Activated T-cell treated with anti-CD3 and anti-CD28 coated beads, Interleukin-2, amount 50 U/mL, for 4 hours (primary cell): ENCODE data around the gene CDON. TPM values are rescaled to one million over a fixed set of nuclear protein-coding genes. Genes with fewer than 3 reads are reported as not detected.

Source experiments
- ATAC-seq, 2 donors: fragments of 200-7000 bp; cut with Tn5 transposase; one replicate each; pipeline ENCODE4 v1.10.0; 2021
- DNase-seq: peaks from one replicate; pipeline ENCODE4 v3.0.0-alpha.2; 2020
- H3K27me3 Mint-ChIP-seq: one replicate; pipeline ENCODE4 v1.8.0; 2021; ENCODE audit warnings: low read depth, mixed read lengths
- H3K36me3 Mint-ChIP-seq: one replicate; pipeline ENCODE4 v1.8.0; 2022; ENCODE audit warnings: mixed read lengths; ENCODE audit not compliant: insufficient read depth
- H3K4me1 Mint-ChIP-seq: one replicate; pipeline ENCODE4 v1.8.0; 2021; ENCODE audit warnings: low read depth, mixed read lengths
- H3K4me3 Mint-ChIP-seq: one replicate; pipeline ENCODE4 v1.8.0; 2021; ENCODE audit warnings: mild to moderate bottlenecking, moderate library complexity, mixed read lengths
- H3K9me3 Mint-ChIP-seq: one replicate; pipeline ENCODE4 v1.8.0; 2021; ENCODE audit warnings: mixed read lengths
- total RNA-seq, 3 donors: library from RNA; stranded (reverse); gene quantifications; one replicate each; pipeline ENCODE4 v1.2.1, GENCODE V29; 2021

CDON gene
- total RNA-seq, 3 donors from 2014 or later = 3.3 to 5.1 (median 3.9) TPM

DNA sequence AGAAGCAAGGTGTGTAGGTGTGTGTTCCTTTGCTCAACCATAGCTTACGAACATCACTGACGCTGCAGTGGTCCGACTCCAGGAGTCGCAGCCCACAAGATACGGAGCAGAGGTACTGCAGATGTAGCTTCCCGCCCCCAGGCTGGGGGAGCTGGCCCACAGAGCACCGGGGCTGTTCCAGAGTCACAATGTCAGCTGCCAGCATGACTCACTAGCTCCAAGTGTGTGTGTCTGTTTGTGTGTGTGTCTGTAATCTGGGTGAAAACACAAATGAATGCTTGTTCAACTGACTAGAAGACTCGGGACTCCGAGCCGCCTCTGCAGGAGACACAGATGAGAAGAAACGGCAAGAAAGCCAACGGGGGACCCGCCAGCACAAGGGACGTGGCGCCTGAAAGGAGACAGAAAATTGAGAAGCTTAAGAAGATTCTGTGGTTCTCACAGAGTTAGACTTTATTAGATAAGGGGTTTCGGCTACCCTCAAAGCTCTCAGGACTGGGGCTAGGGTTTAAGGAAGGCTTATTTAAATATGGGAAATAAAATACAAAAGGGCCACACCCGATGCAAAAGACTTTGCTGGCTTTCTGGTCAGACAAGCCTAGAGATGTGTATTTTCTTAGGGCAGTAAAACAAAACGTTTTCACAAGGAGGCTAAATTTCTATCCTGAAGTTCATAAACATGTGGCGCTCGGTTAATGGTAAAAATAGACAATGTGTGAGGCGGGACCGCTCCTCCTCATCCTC lies 106.1 kb downstream of the CDON start:
- no peak for DNase-seq
- Mint-ChIP-seq H3K27me3 (no peaks in the 10 kb centered on the region), H3K4me3 (no peak overlapping the region), H3K9me3 (no peaks in the 10 kb centered on the region), H3K4me1 (peaks cover 4% of the 10 kb centered on the region), H3K36me3 (no peaks in the 10 kb centered on the region)
- no peak for ATAC-seq

DNA sequence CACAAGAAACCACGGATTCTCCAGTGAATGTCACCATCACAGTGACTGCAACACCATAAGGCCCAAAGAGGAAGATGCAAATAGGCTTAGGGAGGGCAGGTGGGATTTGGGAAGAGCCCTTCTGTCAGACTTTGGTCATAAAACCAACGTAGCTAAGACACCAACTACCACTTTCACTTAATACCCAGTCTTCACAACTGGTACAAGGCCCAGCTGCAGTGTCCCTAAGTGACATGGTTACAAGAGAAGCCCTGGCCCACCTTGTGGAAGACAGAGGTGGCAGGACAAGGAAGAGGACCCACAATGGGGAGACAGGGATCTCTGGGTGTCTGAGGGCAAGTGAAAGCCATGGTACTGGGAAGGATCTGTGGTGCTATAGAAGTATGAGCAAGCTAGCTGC lies 106.8 kb downstream of the CDON start:
- DNase-seq (no peak), ATAC-seq (no peak)
- peaks cover 4% of the 10 kb centered on the region for H3K4me1 Mint-ChIP-seq
- H3K36me3 Mint-ChIP-seq = no peaks in the 10 kb centered on the region
- H3K27me3 Mint-ChIP-seq = peaks cover 3% of the 10 kb centered on the region
- H3K9me3 Mint-ChIP-seq = no peaks in the 10 kb centered on the region
- H3K4me3 Mint-ChIP-seq = no peak overlapping the region

DNA sequence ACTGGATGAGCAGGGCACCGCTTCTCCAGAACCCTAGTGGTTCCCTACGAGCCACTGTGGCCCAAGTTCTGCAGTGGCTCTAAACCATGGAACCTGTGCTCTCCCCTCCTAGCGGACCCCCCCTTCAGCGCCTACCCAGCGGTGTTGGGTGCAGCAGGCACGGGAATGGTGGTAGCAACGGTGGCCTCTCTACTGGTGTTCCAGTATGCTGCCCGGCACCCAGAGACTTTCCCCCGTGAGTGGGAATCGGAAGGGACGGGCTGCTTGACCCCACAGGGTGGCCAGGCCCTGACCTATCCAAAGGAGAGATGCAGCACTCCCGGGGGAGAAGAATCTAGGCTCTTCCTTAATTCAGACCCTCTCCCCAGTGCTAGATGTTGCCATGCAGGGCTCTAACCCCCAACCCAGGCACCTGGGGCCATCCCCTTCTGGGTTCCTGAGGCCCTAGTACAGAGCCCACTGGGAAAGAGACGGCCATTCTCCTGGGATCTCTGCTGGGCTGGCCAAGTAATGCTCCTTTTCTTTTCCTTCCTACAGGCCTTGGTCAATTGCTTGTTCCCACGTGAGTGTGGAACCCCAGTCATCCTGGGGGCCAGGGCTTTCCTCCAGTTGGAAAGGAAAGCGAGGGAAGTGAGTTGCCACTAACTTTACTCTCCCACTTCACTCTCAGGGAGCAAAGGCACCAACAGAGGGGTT lies 107.6 kb downstream of the CDON start:
- ATAC-seq = no peak
- no peak for DNase-seq
- Mint-ChIP-seq H3K36me3 (no peaks in the 10 kb centered on the region), H3K4me3 (no peak overlapping the region), H3K27me3 (peaks cover 6% of the 10 kb centered on the region), H3K4me1 (peaks cover 4% of the 10 kb centered on the region), H3K9me3 (no peaks in the 10 kb centered on the region)

DNA sequence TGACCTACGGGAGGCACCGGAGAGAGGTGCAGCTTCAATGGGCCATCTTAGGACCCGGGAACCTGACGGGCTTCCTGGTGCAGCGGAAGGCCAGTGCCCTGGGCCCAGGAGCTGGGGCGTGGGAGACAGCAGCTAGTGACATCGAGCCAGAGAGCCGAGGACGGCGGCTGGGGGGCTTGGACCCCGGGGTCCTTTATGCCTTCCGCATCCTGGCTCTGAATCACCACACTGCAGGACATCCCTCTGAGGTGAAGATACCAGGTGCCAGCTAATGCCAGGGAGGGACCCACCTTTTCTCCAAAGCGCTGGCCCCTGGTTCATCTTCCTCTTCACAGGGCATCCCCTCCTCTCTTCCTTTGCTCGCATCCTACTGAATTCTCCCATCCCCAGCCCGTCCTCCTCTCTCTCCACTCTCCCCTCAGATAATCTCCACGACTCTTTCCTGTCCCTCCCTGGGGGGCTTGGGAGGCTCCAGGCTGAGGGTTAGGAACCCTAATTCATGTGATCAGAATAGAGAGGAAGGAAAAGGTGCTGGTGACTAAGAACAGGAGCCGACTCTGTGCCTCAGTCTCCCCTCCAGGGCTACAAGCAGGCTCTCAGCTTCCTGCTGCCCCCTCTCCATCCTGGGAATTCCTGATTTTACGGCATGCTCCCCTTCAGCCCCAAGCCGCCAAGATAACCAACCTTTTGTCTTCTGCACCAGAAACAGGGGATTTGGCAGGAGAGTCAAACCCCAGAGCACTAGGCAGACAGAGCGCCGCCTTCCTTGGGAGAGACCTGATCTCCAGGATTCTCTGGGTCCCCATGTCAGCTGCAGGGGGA lies 108.3 kb downstream of the CDON start:
- Mint-ChIP-seq H3K4me1 (peaks cover 4% of the 10 kb centered on the region), H3K4me3 (no peak overlapping the region), H3K9me3 (no peaks in the 10 kb centered on the region), H3K36me3 (no peaks in the 10 kb centered on the region), H3K27me3 (peaks cover 7% of the 10 kb centered on the region)
- no peak for ATAC-seq
- no peak for DNase-seq

DNA sequence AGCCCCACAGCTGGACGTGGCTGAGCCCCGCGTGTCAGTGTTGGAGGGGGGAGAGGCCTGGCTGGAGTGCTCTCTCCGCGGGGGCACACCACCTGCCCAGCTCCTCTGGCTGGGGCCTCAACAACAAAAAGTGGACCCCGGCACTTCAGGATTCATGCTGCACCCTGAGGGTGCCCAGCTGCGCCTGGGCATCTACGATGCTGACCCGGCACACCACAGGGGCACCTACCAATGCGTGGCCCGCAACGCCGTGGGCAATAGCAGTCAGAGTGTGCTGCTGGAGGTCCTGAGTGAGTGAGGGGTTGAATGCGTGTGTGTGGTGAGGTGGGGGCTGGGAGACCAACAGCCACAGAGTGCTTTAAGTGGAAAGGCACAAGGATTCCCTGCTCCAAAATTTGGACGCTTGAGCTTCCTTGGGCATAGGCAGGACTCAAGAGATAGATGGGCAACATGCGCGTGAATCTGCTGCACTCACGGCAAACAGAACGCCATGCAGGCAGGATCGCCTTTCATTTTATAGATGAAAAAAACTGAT lies 109.2 kb downstream of the CDON start:
- no peaks in the 10 kb centered on the region for H3K36me3 Mint-ChIP-seq
- peaks cover 4% of the 10 kb centered on the region for H3K4me1 Mint-ChIP-seq
- H3K4me3 Mint-ChIP-seq = no peak overlapping the region
- no peak for DNase-seq
- ATAC-seq = no peak
- H3K27me3 Mint-ChIP-seq = peaks cover 10% of the 10 kb centered on the region
- no peaks in the 10 kb centered on the region for H3K9me3 Mint-ChIP-seq

DNA sequence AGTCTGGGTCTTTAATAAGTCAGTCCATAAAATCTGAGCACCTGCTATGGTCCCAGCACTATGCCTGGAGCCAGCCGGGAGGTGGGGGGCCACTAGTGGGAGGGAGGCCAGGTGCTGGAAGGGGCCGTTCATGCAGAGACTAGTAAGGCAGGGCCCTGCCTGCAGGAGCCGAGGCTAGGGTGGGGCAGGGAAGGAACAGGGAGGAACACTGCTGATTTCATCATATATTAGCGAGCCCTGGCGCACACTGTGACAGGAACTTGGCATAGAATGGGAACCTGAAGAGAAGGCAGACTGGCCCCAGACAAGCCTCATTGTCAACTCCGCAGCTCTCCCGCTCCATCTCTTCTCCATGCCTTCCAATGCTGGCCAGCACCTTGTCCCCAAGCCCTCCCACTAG lies 109.7 kb downstream of the CDON start:
- H3K9me3 Mint-ChIP-seq = no peaks in the 10 kb centered on the region
- DNase-seq (no peak), ATAC-seq (no peak)
- peaks cover 10% of the 10 kb centered on the region for H3K27me3 Mint-ChIP-seq
- no peaks in the 10 kb centered on the region for H3K36me3 Mint-ChIP-seq
- H3K4me3 Mint-ChIP-seq = no peak overlapping the region
- peaks cover 4% of the 10 kb centered on the region for H3K4me1 Mint-ChIP-seq

DNA sequence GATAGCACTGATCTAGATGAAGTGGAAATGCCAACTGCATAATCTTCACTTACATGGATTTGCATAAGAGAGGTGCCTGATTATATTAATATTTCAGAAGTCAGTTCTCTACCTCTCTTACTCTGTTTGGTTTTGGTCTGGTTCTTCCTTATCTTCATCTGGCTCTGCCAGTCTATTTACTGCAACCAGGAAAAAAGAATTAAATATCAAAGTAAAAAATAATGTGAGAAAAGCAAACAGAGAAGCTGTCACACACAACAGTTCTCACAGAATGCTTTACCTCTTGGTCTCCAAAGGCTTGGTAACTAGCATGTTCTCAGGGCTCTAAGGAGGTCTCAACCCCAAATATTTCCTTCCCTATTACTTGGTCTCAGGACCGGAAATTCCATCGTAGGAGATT lies 110.1 kb downstream of the CDON start:
- Mint-ChIP-seq H3K9me3 (no peaks in the 10 kb centered on the region), H3K4me1 (peaks cover under 1% of the 10 kb centered on the region), H3K36me3 (no peaks in the 10 kb centered on the region), H3K4me3 (no peak overlapping the region), H3K27me3 (peaks cover 10% of the 10 kb centered on the region)
- ATAC-seq = no peak
- no peak for DNase-seq

DNA sequence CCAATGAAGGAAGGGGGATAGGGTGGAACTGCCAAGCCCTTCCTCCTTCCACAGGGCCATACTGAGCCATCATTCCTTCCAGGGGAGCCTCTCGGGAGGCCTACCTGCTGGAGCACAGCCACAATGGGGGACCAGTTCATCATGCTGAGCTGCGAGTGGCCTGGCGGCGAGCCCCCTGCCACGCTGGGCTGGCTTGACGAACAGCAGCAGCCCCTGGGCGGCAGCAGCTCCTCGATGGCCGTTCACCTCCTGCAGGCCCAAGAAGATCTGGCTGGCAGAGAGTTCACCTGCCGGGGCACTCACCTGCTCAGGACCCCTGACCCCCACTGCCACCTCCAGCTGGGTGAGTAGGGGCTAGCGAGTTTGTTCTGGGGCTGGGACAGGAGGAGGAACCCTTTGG lies 110.9 kb downstream of the CDON start:
- DNase-seq = no peak
- Mint-ChIP-seq H3K4me3 (no peak overlapping the region), H3K4me1 (no peaks in the 10 kb centered on the region), H3K27me3 (peaks cover 10% of the 10 kb centered on the region), H3K36me3 (no peaks in the 10 kb centered on the region), H3K9me3 (no peaks in the 10 kb centered on the region)
- ATAC-seq = no peak

DNA sequence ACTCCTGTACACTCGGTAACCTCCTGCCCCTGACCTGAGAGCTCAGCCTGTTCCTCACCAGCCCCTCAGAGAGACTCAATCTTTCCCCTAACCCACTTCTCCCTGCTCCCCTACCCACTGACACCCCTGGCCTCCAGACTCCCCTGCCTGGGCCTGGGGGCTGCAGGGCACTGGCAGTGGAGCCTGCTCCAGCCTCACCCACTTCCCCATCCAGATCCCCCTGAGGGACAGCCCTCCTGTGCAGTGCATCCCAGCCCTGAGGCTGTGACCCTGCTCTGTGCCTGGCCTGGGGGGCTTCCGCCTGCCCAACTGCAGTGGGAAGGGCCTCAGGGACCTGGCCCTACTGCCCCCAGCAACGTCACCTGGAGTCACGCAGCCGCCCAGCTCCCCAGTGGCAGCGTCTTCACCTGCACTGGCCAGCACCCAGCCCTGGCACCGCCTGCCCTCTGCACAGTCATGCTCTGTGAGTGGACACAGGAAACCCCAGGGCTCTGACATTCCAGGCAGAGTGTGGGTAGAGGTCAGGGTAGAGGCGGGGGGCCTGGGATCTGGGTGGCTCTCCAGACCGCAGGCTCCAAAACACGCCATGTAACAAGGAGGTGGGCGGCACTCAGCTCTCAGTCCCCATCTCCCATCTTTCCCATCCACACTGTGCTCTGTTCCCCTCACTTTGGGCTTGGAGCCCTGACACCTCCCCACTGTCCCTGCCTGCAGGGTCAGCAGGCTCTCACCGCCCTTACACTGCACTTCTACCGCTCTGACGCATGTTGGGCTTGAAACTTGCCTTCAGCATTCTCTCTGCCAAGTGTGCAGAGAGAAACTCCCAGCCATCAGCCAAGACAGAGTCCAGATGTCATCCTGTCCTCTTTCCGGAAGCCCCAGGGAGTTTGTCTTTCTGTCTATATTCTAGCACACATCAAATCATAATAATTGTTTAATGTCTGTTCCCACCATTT lies 111.7 kb downstream of the CDON start:
- Mint-ChIP-seq H3K4me3 (no peak overlapping the region), H3K36me3 (no peaks in the 10 kb centered on the region), H3K27me3 (peaks cover 10% of the 10 kb centered on the region), H3K4me1 (no peaks in the 10 kb centered on the region), H3K9me3 (no peaks in the 10 kb centered on the region)
- ATAC-seq = no peak
- DNase-seq = no peak

DNA sequence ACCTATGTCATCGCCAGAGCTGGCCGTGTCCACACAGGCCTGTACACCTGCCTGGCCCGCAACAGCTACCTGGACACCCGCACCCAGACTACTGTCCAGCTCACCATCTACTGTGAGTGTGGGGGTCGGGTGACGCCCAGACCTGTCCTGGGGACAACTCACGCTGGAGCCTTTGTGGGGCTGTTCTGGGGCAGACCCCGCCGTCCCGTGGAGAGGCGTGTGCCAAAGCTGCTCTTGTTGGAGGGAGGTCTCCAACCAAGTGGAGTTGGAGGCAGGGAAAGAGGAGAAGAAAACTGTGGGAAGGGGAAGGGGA lies 112.5 kb downstream of the CDON start:
- no peak for DNase-seq
- Mint-ChIP-seq H3K4me3 (no peak overlapping the region), H3K36me3 (no peaks in the 10 kb centered on the region), H3K4me1 (no peaks in the 10 kb centered on the region), H3K9me3 (no peaks in the 10 kb centered on the region), H3K27me3 (peaks cover 10% of the 10 kb centered on the region)
- no peak for ATAC-seq

DNA sequence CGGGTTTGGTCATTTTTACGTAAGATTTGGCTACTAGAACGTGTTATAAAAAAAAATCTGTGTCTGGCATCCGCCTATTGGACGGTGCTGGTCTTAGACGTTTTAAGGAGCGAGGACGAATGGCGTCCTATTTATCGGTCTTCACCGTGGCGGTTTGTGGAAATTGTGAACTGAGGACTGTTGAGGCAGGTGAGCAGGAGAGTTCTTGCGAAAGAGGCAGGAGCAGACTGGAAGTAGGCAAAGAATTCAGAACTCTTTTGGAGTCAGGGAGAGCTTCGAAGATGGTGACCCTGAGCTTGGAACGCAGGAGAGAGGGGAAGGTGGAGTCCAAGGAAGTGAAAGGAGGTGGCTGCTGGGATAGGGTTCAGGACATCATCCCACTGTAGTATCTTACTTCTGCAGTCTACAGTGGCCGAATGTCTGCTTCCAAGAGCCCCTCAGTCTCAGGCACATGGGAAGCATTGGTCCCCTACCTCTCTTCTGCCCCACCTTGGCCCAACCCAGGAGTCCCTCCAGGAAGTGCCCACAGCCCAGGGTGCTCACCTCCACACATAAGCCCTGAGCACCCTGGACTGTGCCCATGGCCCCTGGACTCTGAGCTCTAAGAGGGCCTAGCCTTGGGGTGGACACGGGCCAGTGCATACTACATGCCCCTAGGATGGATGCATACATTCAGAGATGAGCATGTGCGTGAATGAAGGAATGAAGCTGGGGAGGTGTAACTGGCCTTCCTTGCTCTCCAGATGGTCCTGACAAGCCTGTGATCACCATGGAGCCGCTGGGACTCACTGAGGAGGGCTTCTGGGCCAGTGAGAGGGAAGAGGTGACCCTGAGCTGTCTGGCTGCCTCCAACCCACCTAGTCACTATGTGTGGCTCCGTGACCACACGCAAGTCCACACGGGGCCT lies 113.1 kb downstream of the CDON start:
- no peaks in the 10 kb centered on the region for H3K9me3 Mint-ChIP-seq
- H3K36me3 Mint-ChIP-seq = no peaks in the 10 kb centered on the region
- H3K4me3 Mint-ChIP-seq = no peak overlapping the region
- H3K4me1 Mint-ChIP-seq = no peaks in the 10 kb centered on the region
- ATAC-seq (no peak), DNase-seq (no peak)
- peaks cover 10% of the 10 kb centered on the region for H3K27me3 Mint-ChIP-seq

DNA sequence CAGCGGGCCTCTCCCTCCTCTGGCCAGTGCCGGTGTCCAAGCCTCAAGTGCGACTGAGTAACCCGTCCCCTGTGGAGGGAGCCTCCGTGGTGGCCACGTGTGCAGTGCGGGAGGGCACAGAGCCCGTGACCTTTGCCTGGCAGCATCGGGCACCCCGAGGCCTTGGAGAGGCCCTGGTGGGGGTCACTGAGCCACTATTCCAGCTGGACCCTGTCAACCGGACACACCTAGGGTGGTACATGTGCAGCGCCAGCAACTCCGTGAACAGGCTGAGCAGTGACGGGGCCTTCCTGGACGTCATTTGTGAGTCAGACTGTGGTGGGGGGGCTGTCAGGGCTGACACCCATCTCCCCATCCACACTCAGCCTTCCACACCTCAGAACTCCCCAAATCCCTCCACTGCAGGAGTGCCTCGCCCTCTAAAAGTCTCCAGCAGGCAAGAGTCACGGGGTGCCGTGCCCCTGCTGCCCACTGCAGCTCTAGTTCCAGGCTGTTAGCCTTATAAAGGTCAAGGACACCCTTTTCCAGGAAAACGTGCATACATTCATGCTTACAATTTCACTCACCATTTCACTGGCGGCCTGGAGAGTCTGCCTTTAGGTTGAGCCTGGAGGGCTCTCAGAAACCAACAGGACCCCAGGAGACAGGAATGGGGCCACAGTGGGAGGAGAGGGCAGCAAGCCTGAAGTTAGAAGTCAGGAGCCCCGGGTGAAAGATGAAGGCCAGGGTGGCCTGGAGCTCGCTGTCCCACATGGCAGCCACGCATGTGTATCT lies 114.2 kb downstream of the CDON start:
- Mint-ChIP-seq H3K36me3 (no peaks in the 10 kb centered on the region), H3K4me3 (no peak overlapping the region), H3K9me3 (no peaks in the 10 kb centered on the region), H3K4me1 (no peaks in the 10 kb centered on the region), H3K27me3 (peaks cover 10% of the 10 kb centered on the region)
- peak in 1 of 2 donors; percentile 11 for ATAC-seq
- DNase-seq = no peak
